GM12865 (cell line): Measurements from ENCODE around the gene TIMM17B.
"Not testable (repeated sequence)": the region's sequence is repeated elsewhere in the genome, so short reads cannot be mapped to it uniquely, and the experiment has no call there.

Experiments
- DNase-seq: peaks from one replicate; pipeline ENCODE4 v3.0.0; 2010; ENCODE audit warnings: low read depth
- H3K4me3 ChIP-seq: 2 replicates; pipeline ENCODE4 v1.5.1; 2011; ENCODE audit warnings: mild to moderate bottlenecking, low read depth, low read length, control low read depth
- TF ChIP-seq, protein P1 (sequence below): IDR thresholded peaks from 2 replicates; pipeline ENCODE4 v1.5.1; 2011; ENCODE audit warnings: low read length, control low read depth, low read depth, inconsistent platforms; ENCODE audit not compliant: insufficient read depth; ENCODE audit errors: missing control alignments

Gene TIMM17B

GRCh38 chrX:48890296-48890925 lies 7.2 kb downstream of the TIMM17B start:
- peak overlapping the region; percentile 55 for H3K4me3 ChIP-seq
- DNase-seq, result no peak
- TF ChIP-seq, protein P1, sequence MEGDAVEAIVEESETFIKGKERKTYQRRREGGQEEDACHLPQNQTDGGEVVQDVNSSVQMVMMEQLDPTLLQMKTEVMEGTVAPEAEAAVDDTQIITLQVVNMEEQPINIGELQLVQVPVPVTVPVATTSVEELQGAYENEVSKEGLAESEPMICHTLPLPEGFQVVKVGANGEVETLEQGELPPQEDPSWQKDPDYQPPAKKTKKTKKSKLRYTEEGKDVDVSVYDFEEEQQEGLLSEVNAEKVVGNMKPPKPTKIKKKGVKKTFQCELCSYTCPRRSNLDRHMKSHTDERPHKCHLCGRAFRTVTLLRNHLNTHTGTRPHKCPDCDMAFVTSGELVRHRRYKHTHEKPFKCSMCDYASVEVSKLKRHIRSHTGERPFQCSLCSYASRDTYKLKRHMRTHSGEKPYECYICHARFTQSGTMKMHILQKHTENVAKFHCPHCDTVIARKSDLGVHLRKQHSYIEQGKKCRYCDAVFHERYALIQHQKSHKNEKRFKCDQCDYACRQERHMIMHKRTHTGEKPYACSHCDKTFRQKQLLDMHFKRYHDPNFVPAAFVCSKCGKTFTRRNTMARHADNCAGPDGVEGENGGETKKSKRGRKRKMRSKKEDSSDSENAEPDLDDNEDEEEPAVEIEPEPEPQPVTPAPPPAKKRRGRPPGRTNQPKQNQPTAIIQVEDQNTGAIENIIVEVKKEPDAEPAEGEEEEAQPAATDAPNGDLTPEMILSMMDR, result no peak

DNA sequence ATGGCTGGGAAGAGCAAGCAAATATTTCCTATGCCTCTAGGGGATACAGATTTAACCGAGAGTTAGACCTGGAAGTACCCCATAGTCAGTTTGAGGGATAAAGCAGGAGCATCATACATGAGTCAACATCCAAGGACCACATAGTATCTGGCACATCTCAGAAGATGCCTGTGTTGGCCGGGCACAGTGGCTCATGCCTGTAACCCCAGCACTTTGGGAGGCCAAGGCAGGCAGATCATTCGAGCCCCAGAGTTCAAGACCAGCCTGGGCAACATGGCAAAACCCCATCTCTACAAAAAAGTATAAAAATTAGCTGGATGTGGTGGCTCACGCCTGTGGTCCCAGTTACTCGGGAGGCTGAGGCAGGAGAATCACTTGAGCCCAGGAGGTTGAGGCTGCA lies 11.0 kb downstream of the TIMM17B start:
- DNase-seq, H3K4me3 ChIP-seq: not testable (repeated sequence)

- TF ChIP-seq, protein P1, result no peak
These were observed 13.8 kb downstream of the TIMM17B start for GRCh38 chrX:48883729-48884128.

DNA sequence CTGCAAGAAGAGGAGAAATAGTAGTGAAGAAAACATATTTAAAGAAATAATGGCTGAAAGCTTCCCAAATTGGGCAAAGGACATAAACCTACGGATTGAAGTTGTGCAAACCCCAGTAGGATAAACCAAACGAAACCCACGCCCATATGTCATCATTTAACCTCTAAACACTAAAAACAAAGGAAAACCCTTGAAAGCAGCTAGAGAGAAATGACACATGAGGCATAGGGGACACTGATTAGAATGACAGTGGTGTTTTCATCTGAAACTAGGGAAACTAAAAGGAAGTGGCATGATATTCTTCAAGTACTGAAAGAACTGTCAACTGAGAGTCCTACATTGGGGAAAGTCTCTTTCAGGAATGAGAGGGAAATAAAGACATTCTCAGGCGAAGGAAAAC lies 20.6 kb downstream of the TIMM17B start:
- not testable (repeated sequence) for H3K4me3 ChIP-seq, DNase-seq

More at GRCh38 chrX:48883729-48884128, 13.8 kb downstream of the TIMM17B start:
- no peak overlapping the region for H3K4me3 ChIP-seq
- no peak for DNase-seq

GRCh38 chrX:48872017-48872416 lies 25.6 kb downstream of the TIMM17B start:
- DNase-seq, H3K4me3 ChIP-seq: not testable (repeated sequence)

DNA sequence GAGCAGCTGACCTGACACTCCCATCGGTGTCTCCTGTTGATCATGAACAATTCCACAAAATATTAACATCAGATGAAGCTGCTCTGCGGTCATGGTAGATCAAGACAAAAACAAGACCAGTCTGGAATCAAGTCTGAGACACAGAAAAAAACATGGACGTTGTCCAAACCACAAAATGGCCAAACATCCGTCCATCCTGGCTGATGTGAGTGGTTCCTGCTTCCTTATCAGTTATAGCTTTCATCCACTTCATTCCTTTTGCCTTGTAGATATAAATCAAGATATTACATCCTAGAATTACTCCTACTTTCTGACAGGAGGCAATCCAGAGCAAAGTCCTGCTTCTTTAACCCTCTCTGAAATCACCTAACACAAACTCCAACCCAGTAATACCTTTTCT lies 33.4 kb downstream of the TIMM17B start:
- TF ChIP-seq, protein P1, result no peak
- DNase-seq, result no peak
- no peak overlapping the region for H3K4me3 ChIP-seq

GRCh38 chrX:48854898-48855297 lies 42.7 kb downstream of the TIMM17B start:
- DNase-seq, result no peak
- H3K4me3 ChIP-seq, result no peak overlapping the region
- TF ChIP-seq, protein P1, result no peak

GRCh38 chrX:48854121-48854804 lies 43.3 kb downstream of the TIMM17B start:
- not testable (repeated sequence) for H3K4me3 ChIP-seq, DNase-seq

- DNase-seq, H3K4me3 ChIP-seq: not testable (repeated sequence)
These were observed 44.1 kb downstream of the TIMM17B start for GRCh38 chrX:48853494-48853893.
